GM19351 (cell line): ENCODE data around the gene TNFRSF4.
"Not testable (repeated sequence)": the region's sequence is repeated elsewhere in the genome, so short reads cannot be mapped to it uniquely, and the experiment has no call there.

Experiments used
- ATAC-seq: cut with Tn5 transposase; IDR thresholded peaks from one replicate; pipeline ENCODE4 v1.9.1; 2021; ENCODE audit warnings: mild to moderate bottlenecking, moderate library complexity; ENCODE audit not compliant: unreplicated experiment

Gene TNFRSF4

GRCh38 chr1:1183833-1184775, 29.8 kb downstream of the TNFRSF4 start:
- no peak for ATAC-seq

- no peak for ATAC-seq
These were observed 30.7 kb downstream of the TNFRSF4 start for GRCh38 chr1:1183221-1183747.

- no peak for ATAC-seq
These were observed 31.3 kb downstream of the TNFRSF4 start for GRCh38 chr1:1182491-1183220.

- ATAC-seq: no peak
These were observed 32.0 kb downstream of the TNFRSF4 start for GRCh38 chr1:1181938-1182410.

GRCh38 chr1:1181129-1181937, 32.6 kb downstream of the TNFRSF4 start:
- ATAC-seq: no peak

- ATAC-seq: no peak
These were observed 33.7 kb downstream of the TNFRSF4 start for GRCh38 chr1:1179983-1180861.

GRCh38 chr1:1179346-1179982, 34.5 kb downstream of the TNFRSF4 start:
- ATAC-seq: no peak

- ATAC-seq: no peak
These were observed 35.1 kb downstream of the TNFRSF4 start for GRCh38 chr1:1178794-1179331.

- ATAC-seq: no peak
These were observed 36.3 kb downstream of the TNFRSF4 start for GRCh38 chr1:1177452-1178206.

- ATAC-seq: no peak
These were observed 37.0 kb downstream of the TNFRSF4 start for GRCh38 chr1:1176931-1177330.

- not testable (repeated sequence) for ATAC-seq
These were observed 37.7 kb downstream of the TNFRSF4 start for GRCh38 chr1:1176063-1176761.

- ATAC-seq: no peak
These were observed 38.5 kb downstream of the TNFRSF4 start for GRCh38 chr1:1175221-1176062.

GRCh38 chr1:1173793-1174415, 40.0 kb downstream of the TNFRSF4 start, which contains the start of gene TTLL10:
TSS of gene TTLL10 (plus strand) at chr1:1173880. CDS start at chr1:1179216, 5,336 bp downstream.
- no peak for ATAC-seq

- ATAC-seq: no peak
These were observed 40.7 kb downstream of the TNFRSF4 start for GRCh38 chr1:1173061-1173792.

GRCh38 chr1:1171546-1172340, 42.2 kb downstream of the TNFRSF4 start:
- ATAC-seq: no peak
